CD4-positive, alpha-beta T cell treated with Interleukin-6 for 4 hours (primary cell): ENCODE results near the gene SLC5A6.

Experiments used
- DNase-seq: peaks from one replicate; pipeline ENCODE4 v3.0.0-alpha.2; 2020; ENCODE audit warnings: mixed read lengths

SLC5A6 gene

DNA sequence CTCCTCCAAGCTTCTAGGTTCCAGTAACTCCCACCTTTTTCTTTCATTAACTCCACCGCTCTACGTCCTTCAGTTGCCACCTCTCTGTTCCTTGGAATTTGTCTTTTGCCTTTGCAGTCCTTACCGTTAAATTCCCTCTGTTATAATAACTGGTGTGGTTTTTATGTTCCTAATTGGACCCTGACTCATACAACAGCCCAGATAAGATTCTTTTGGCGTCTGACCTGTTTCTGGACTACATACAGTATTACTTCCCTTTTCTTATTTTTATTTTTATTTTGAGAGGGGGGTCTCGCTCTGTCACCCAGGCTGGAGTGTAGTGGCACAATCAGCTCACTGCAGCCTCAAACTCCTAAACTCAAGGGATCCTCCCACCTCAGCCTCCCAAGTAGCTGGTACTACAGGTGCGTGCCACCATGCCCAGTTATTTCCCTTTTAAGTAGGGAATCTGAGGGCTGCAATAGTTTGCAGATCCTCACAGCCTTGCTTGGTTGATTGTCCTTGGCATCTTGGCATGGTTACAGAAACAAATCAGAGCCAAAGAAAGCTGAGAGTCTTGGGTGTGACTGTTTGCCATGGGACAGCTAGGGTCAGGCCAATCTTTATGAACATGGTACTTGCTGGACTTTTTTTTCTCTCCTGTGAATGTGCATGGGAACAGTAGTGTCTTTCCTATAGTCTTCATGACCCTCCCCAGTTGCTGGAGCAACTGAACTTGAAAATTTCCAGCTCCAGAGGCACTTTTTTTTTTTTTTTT, 41.3 kb downstream of the SLC5A6 start:
- no peak for DNase-seq

DNA sequence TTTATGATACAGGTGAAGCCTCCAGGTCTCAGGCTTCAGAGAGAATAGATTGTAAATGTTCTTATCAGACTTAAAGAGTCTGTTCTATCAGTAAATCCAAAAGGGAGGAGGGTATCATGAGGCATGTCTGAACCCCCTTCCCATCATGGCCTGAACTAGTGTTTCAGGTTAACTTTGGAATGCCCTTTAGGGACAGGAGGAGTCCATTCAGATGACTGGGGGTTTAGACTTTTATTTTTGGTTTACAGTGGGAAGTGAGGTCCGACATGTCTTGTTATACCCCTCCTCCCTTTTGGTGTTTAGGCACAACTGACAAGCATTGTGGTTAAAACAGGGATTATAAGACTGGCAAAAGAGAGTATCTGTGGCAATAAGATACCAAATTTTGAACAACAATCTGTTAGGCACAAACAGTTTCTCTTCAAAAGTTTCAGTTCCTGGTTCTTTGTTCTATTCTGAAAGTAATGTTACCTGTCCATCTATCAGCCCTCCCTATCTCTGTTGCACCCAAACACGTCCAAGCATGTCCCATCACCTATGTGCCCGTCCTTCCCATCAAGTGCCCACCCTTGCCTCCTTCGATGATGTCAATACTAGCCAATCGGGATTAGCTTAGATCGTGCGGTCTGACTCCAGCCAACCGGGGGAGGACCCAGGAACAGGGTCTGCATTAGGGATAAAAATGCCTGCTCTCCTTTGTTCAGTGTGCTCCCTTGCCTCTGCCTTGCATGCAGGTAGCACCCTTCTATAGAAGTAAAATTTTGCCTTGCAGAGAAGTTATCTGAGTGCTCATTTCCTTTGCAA, 46.9 kb downstream of the SLC5A6 start:
- no peak for DNase-seq

DNA sequence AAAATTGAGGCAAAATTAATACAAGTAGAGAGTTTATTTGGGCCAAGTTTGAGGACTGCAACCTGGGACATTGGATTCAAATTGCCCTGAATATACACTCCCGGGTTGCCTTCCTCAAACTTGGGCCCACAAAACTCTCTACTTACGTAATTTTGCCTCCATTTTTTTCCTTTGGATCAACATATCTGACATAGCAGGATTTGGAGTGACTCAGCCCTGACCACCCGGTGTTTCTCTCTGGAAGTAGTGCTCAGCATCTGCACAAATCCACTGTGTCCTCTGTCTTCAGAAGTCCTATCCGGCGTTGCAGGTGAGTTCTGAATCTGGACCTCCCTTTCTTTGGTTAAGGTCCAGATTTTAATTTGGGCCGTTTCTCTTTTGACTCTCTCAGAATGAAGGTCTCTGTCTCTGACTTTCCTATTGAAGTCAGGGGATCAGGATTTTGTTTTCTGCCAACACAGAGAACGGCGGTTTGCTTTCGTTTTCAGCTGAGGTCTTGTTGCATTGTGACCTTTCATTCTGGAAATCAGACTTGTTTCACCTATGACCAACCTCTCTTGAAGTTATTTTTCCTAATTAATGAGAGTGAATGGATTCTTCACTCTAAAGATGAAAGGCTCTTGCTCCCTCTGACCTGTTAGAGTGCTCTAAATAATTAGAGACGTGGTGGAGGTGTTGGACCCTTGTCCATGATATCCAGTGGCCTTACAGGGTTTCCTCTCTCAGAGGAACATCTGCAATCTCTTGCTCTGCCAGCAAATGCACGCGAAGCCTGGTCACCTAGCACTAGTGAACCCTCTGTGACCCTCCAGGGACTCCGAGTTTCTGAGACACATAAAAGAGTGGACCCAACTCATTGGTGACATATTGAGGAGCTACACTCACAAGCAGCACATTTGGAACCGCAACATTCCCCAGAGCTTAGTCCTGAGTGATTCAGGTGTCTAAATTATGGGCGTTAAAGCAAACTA, 49.6 kb downstream of the SLC5A6 start:
- no peak for DNase-seq

DNA sequence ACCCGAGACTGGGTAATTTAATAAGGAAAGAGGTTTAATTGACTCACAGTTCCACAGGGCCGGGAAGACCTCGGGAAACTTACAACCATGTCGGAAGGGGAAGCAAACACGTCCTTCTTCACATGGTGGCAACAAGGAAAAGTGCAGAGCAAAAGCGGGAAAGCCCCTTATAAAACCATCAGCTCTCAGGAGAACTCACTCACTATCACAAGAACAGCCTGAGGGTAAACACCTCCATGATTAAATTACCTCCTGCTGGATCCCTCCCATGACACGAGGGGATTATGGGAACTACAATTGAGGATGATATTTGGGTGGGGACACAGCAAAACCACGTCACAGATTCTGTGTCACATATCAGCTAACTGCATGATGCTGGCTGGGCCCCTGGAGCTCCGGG, 51.9 kb downstream of the SLC5A6 start:
- no peak for DNase-seq

DNA sequence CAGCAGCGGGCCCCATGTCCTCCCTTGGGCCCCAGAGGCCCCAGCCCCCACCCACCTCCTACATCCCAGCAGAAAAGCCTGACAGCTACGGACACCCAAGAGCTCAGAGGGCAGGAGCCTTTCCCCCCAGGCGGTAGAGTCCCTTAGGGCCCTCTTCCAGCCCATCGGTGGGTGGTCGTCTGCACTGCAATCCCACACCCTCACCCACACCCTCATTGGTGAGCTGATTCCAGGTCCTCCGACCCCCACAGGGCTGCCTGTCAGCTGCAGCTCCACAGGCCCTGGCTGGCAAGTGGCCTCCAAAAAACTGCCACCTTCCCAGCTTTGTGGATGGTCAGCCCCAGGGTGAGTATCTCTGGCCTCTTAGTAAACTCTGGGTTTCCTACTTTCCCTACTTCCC, 52.8 kb downstream of the SLC5A6 start:
- no peak for DNase-seq

DNA sequence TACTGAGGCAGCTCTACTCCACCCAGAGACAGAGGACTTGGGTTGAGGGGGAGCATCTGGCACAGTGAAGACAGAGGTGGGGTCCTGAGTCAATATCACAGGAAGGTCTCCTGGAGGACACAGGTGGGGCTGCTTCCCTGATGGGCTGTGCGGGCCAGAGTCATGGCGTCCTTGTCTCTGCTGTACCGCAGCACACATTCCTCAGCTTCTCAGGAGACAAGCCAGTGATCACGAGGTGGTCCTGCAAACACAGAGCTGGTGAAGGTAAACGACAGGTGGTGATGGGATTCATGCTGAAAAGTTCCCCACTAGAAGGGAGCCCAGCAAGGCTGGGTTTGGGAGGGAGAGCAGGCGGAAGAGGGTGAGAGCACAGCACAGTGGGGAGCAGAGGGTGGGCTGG, 53.6 kb downstream of the SLC5A6 start:
- no peak for DNase-seq

DNA sequence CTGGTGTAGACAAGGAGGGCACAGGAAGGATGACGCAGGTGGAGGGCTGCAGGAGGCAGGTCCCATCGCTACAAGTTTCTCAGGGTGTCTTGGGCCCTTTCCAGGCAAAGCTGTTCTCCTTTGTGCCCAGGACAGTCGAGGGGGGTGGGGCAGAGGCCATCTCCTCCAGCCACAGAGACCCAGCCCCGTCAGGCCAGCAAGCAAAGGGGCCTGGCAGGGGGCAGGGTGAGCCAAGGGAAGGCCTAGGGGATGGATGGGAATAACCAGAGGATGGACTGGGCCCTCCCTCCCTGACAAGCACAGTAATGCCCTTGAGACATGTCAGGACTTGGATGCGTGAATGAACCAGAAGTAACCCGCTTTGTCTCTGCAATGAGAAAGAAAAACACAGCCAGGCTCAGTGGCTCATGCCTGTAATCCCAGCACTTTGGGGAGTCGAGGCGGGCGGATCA, 57.0 kb downstream of the SLC5A6 start:
- DNase-seq, result no peak

DNA sequence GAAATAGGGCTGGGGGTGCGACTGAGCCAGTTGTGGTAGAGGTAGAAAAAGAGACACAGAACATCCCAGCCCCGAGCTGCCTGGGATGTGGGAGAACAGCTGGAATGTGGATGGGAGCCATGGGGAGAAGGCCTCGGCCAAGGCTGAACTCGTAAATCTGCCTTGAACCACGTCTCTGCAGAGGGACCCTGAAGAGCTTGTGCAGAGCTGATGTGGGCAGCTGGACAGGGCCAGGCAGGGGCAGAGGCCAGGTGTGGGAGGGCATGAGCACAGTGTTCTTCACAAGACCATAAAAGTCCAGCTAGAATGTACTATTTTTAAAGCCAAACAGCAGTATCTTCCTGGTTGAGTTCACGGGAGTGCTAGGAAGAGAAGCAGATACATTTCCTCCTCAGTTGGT, 57.6 kb downstream of the SLC5A6 start:
- no peak for DNase-seq

DNA sequence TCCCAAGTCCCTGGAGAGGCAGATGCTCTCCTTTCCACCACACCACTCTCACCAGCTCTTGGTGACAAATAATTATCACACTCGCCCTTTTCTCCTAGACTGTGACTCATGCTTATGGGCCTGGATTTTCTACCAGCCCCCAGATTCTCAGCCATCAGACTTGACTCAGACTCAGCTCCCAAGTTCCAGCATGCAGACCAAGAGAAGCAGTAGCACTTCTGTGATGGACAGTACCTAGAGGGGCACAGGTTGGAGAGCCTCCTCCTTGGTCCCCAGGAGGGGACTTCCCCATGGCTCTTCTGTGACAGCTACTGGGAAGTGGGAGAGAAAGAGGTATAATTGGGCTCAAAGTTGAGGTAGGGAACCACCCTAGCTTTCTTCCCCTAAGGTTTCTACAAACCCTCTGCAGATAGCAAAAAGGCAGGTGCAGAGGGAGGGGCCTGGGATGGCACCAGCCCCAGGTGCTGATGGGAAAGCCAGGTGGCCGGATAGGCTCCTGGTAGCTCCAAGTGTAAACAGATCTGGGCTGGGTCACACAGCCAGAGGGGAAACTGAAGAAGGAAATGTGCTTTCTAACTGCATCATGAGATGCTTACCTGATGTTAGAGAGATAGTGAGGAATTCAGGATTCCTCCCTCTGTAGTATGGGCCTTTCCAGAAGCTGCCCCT, 59.1 kb downstream of the SLC5A6 start:
- no peak for DNase-seq

DNA sequence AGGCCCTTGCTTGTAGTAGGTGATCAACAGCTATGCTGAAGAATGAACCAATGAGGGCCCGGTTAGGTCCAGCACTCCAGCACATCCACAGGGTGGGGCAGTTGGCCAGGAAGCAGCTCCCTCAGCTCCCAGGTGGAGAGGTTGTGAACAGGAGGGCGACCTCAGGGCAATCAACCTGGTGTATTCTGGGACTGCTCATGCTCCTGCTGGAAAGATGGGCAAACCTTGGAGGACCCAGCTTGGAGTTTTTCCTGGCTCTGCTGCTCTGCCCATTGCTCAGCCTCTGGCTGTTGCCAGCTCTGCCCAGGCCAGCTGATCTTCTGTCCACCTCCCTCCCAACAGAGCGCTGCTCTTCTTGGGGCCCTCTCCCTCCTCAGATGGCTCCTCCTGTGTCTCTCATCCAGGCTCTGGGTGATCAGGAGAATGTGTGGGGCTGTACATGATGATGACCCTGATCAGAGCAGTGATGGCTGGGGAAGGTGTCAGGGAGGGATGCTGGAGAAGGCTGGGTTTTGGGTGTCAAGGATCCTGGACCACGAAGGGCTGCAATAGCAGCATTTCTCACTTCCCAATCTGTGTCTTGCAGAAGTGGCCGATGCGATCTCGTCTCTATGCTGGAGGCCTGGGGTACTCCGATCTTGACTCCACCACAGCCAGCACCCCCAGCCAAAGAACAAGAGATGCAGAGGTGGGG, 59.8 kb downstream of the SLC5A6 start:
- DNase-seq, result no peak

DNA sequence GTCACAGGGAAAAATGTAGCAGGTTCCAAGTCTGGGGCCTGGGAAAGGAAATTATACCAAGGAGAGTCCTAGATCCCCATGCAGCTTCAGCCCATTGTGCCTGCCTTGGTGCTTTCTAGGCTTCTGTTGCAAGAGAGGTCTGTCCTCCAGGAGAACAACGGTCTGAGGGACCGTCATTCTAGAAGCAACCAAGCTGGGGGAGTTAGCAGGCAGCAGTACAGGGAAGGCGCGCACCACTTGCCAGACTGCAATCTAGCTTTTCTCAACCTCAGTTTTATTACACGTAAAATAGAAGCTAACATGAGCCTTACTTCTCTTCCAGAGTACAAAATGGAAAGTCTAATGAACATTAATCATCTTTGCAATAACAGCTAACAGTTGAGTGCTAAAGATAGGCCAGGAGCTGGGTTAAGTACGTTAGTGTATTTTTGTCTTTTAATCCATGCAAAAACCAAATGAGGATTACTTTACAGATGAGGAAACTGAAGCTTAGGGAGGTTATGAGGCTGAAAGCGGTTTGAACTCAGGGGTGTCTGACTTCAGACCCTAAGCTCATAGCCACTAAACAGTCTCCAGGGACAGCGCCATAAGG, 61.3 kb downstream of the SLC5A6 start:
- no peak for DNase-seq
